Measurements from ENCODE around the gene PRND.
"Not testable (repeated sequence)": the region's sequence is repeated elsewhere in the genome, so short reads cannot be mapped to it uniquely, and the experiment has no call there.

Gene PRND
- total RNA-seq = 0 reads per million in 2 donors

GRCh38 chr20:4721719-4722118, at the start of gene PRND:
Gene PRND (plus strand): TSS chr20:4721909. CDS start chr20:4724552, 2,643 bp downstream.
- no peak for DNase-seq

- no peak for DNase-seq
These were observed 48.8 kb upstream of the PRND start for GRCh38 chr20:4672948-4673347.

GRCh38 chr20:4673371-4674001, 48.2 kb upstream of the PRND start:
- DNase-seq = no peak

GRCh38 chr20:4674672-4675071, 47.0 kb upstream of the PRND start:
- no peak for DNase-seq

- no peak for DNase-seq
These were observed 43.9 kb upstream of the PRND start for GRCh38 chr20:4677846-4678245.

GRCh38 chr20:4681401-4681800, 40.3 kb upstream of the PRND start:
- DNase-seq = no peak

- DNase-seq = no peak
These were observed 39.7 kb upstream of the PRND start for GRCh38 chr20:4681991-4682401.

- DNase-seq = no peak
These were observed 39.0 kb upstream of the PRND start for GRCh38 chr20:4682682-4683081.

- no peak for DNase-seq
These were observed 38.4 kb upstream of the PRND start for GRCh38 chr20:4683261-4683660.

- no peak for DNase-seq
These were observed 36.8 kb upstream of the PRND start for GRCh38 chr20:4684837-4685413.

GRCh38 chr20:4685923-4686221, 35.8 kb upstream of the PRND start:
- DNase-seq = no peak

- no peak for DNase-seq
These were observed 33.4 kb upstream of the PRND start for GRCh38 chr20:4688305-4688704.

GRCh38 chr20:4689220-4689619, 32.5 kb upstream of the PRND start:
- DNase-seq = no peak

GRCh38 chr20:4691753-4692152, 30.0 kb upstream of the PRND start:
- DNase-seq = no peak

GRCh38 chr20:4694076-4694475, 27.6 kb upstream of the PRND start:
- DNase-seq = no peak

GRCh38 chr20:4697189-4697830, 24.4 kb upstream of the PRND start:
- DNase-seq = no peak

GRCh38 chr20:4697831-4698221, 23.9 kb upstream of the PRND start:
- DNase-seq = no peak

GRCh38 chr20:4699216-4699615, 22.5 kb upstream of the PRND start:
- no peak for DNase-seq

- no peak for DNase-seq
These were observed 21.8 kb upstream of the PRND start for GRCh38 chr20:4699957-4700356.

- DNase-seq = no peak
These were observed 19.0 kb upstream of the PRND start for GRCh38 chr20:4702562-4703280.

GRCh38 chr20:4703281-4703676, 18.4 kb upstream of the PRND start:
- DNase-seq = no peak

GRCh38 chr20:4706941-4707340, 14.8 kb upstream of the PRND start:
- not testable (repeated sequence) for DNase-seq

- DNase-seq = no peak
These were observed 13.7 kb upstream of the PRND start for GRCh38 chr20:4708036-4708435.

GRCh38 chr20:4708856-4709255, 12.9 kb upstream of the PRND start:
- no peak for DNase-seq
